Raji (cell line): Measurements from ENCODE around the gene FOS.

Experiments used
- POLR2A ChIP-seq: IDR thresholded peaks from 2 replicates; pipeline ENCODE4 v1.6.1; 2011; ENCODE audit warnings: low read depth, low read length, control low read depth; ENCODE audit not compliant: insufficient read depth

FOS gene

GRCh38 chr14:75278422-75279152 lies at the start of gene FOS:
Gene FOS, plus strand, starts transcription at chr14:75278828. Its CDS starts 155 bp downstream, at chr14:75278983.
- TF ChIP-seq POLR2A: peak; percentile 92

DNA sequence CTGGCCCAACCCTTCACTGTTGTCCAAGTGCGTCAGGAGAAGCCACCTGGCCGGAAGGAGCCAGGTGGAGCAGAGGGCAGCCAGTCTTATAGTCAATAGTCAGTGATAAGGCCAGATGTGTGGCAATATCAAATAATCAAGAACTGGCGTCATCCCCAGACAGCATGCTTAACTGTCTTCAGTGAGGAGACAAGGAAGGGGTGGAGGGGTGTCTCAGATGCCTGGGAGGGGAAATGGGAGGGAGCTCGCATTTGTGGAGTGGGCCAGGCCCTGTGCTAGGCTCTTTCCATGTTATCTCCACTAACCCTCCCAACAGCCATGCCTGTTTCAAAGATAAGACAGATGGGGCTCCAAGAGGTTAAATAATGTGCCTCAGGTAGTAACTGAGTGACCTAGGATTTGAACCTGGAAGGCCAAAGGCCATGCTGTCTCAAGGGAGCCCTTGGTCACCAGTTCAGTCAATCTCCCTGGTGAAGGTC lies 48.9 kb upstream of the FOS start:
- no peak for TF ChIP-seq POLR2A

- TF ChIP-seq POLR2A: no peak
Measured at GRCh38 chr14:75230140-75230792, 48.4 kb upstream of the FOS start.

- no peak for TF ChIP-seq POLR2A
Measured at GRCh38 chr14:75231320-75231719, 47.3 kb upstream of the FOS start.

GRCh38 chr14:75232191-75232590 lies 46.4 kb upstream of the FOS start:
- TF ChIP-seq POLR2A: no peak

- no peak for TF ChIP-seq POLR2A
Measured at GRCh38 chr14:75232597-75232996, 46.0 kb upstream of the FOS start.

GRCh38 chr14:75234173-75235115 lies 44.2 kb upstream of the FOS start:
- no peak for TF ChIP-seq POLR2A

GRCh38 chr14:75236467-75236866 lies 42.2 kb upstream of the FOS start:
- no peak for TF ChIP-seq POLR2A

- no peak for TF ChIP-seq POLR2A
Measured at GRCh38 chr14:75236901-75237419, 41.7 kb upstream of the FOS start.

- no peak for TF ChIP-seq POLR2A
Measured at GRCh38 chr14:75238756-75239455, 39.7 kb upstream of the FOS start.

DNA sequence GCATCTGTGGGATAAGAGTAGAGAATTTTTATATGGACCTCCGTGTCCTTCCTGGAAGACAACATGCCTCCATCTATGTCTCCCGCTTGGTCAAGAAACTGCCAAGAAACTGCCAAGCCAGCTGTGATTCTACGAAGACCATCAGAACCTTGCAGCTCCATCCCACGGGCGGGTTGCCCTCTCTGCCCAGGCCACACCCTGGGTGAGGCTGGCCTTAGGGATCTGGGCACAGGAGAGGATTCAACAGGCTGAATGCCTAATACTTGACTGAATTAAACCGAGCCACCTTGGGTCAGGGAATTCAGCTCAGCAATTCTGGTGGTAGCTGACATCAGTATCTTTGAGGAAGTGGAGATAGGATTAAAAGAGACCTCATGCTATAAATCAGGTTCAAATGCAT lies 37.8 kb upstream of the FOS start:
- TF ChIP-seq POLR2A: no peak

DNA sequence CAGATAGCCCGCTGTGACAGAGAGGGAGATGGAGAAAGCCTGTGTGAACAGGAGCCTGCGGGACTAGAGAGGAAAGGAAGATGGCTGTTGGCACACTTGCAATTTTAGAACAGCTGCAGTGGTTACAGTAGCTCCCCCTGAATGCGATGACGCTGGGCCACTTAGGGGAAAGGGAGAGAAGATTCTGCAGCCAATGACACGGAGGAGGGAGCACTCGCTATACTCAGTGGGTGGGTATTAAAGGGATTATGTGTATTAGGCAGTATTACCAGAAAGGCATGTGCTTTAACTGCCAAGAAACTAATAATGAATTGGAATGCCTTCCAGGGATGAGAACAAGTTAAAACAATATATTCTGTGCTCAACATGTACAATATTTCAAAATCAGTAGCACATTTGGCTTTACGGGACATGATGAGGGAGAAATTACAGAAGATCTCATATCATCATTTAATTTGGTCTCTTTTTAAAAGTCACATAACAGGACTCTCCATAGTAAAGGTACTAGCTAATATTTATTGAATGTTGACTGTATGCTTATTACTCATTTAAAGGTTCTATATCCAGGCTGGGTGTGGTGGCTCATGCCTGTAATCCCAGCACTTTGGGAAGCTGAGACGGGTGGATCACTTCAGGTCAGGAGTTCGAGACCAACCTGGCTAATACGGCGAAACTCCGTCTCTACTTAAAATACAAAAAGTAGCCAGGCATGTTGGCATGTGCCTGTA lies 35.9 kb upstream of the FOS start:
- no peak for TF ChIP-seq POLR2A

GRCh38 chr14:75244121-75244520 lies 34.5 kb upstream of the FOS start:
- no peak for TF ChIP-seq POLR2A
